GM12878 (cell line): ENCODE data around the gene ADAMTS5.

ENCODE experiments used
- BCL11A ChIP-seq: IDR thresholded peaks from 2 replicates; pipeline ENCODE4 v1.6.1; 2011; ENCODE audit warnings: low read depth, low read length
- ESRRA ChIP-seq: IDR thresholded peaks from 2 replicates; pipeline ENCODE4 v1.6.1; 2012; ENCODE audit warnings: mild to moderate bottlenecking, low read length, improper control_type of control experiment
- KAT2A ChIP-seq: conservative IDR thresholded peaks from 2 replicates; pipeline ENCODE4 v1.6.1; 2011; ENCODE audit warnings: low read depth, low read length; ENCODE audit not compliant: control insufficient read depth
- NBN ChIP-seq: fragments of 450-650 bp; IDR thresholded peaks from 2 replicates; pipeline ENCODE4 v1.6.1; 2016
- NFYA ChIP-seq: IDR thresholded peaks from 2 replicates; pipeline ENCODE4 v1.6.1; 2011; ENCODE audit warnings: low read depth, mild to moderate bottlenecking, low read length, improper control_type of control experiment, borderline replicate concordance
- POLR2A ChIP-seq: IDR thresholded peaks from 2 replicates; pipeline ENCODE4 v1.6.1; 2011; ENCODE audit warnings: low read depth, mild to moderate bottlenecking, low read length
- POLR2AphosphoS5 ChIP-seq: IDR thresholded peaks from 2 replicates; pipeline ENCODE4 v1.6.1; 2011; ENCODE audit warnings: mild to moderate bottlenecking, low read length, inconsistent platforms
- SRF ChIP-seq, 2 experiments: IDR thresholded peaks; 2 replicates each; pipeline ENCODE4 v1.6.1; 2011; ENCODE audit warnings: low read depth in 2 of 2, low read length in 2 of 2, mild to moderate bottlenecking in 1 of 2, moderate library complexity in 1 of 2
- ZNF24 ChIP-seq: fragments of 450-650 bp; IDR thresholded peaks from 2 replicates; pipeline ENCODE4 v1.6.1; 2017; ENCODE audit warnings: antibody characterized with exemption, mild to moderate bottlenecking
- ZNF687 ChIP-seq: fragments of 450-650 bp; IDR thresholded peaks from 2 replicates; pipeline ENCODE4 v1.6.1; 2017; ENCODE audit warnings: mild to moderate bottlenecking, moderate library complexity
- TF ChIP-seq, protein P1 (sequence below), 3 experiments: IDR thresholded peaks in 2 of 3; conservative IDR thresholded peaks in 1 of 3; 2 replicates each; pipeline ENCODE4 v1.5.1; 2011; ENCODE audit warnings: low read depth in 3 of 3, low read length in 3 of 3, mild to moderate bottlenecking in 3 of 3, control low read depth in 2 of 3, moderate library complexity in 2 of 3, inconsistent platforms in 1 of 3, mixed read lengths in 1 of 3; ENCODE audit not compliant: control insufficient read depth in 2 of 3, insufficient read depth in 1 of 3; ENCODE audit errors: extremely low read depth in 1 of 3
- TF ChIP-seq, protein P2 (sequence below): fragments of 150-350 bp; IDR thresholded peaks from 2 replicates; pipeline ENCODE4 v1.6.1; 2016; ENCODE audit warnings: low read depth, low read length

- TF ChIP-seq NFYA (no peak), POLR2A (no peak), NBN (no peak), POLR2AphosphoS5 (no peak), SRF (IDR thresholded peaks at IDR 0.05; ENCODE audit: low read depth in 2 of 2, low read length in 2 of 2) (no peak), ESRRA (no peak), ZNF24 (no peak), KAT2A (no peak), ZNF687 (no peak), BCL11A (no peak)
- TF ChIP-seq, protein P1, sequence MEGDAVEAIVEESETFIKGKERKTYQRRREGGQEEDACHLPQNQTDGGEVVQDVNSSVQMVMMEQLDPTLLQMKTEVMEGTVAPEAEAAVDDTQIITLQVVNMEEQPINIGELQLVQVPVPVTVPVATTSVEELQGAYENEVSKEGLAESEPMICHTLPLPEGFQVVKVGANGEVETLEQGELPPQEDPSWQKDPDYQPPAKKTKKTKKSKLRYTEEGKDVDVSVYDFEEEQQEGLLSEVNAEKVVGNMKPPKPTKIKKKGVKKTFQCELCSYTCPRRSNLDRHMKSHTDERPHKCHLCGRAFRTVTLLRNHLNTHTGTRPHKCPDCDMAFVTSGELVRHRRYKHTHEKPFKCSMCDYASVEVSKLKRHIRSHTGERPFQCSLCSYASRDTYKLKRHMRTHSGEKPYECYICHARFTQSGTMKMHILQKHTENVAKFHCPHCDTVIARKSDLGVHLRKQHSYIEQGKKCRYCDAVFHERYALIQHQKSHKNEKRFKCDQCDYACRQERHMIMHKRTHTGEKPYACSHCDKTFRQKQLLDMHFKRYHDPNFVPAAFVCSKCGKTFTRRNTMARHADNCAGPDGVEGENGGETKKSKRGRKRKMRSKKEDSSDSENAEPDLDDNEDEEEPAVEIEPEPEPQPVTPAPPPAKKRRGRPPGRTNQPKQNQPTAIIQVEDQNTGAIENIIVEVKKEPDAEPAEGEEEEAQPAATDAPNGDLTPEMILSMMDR (IDR thresholded peaks at IDR 0.05 in 2 of 3, conservative IDR thresholded peaks at IDR 0.05 in 1 of 3; ENCODE audit: control insufficient read depth in 2 of 3, extremely low read depth in 1 of 3, insufficient read depth in 1 of 3, low read depth in 3 of 3, low read length in 3 of 3), result no peak
- TF ChIP-seq, protein P2, sequence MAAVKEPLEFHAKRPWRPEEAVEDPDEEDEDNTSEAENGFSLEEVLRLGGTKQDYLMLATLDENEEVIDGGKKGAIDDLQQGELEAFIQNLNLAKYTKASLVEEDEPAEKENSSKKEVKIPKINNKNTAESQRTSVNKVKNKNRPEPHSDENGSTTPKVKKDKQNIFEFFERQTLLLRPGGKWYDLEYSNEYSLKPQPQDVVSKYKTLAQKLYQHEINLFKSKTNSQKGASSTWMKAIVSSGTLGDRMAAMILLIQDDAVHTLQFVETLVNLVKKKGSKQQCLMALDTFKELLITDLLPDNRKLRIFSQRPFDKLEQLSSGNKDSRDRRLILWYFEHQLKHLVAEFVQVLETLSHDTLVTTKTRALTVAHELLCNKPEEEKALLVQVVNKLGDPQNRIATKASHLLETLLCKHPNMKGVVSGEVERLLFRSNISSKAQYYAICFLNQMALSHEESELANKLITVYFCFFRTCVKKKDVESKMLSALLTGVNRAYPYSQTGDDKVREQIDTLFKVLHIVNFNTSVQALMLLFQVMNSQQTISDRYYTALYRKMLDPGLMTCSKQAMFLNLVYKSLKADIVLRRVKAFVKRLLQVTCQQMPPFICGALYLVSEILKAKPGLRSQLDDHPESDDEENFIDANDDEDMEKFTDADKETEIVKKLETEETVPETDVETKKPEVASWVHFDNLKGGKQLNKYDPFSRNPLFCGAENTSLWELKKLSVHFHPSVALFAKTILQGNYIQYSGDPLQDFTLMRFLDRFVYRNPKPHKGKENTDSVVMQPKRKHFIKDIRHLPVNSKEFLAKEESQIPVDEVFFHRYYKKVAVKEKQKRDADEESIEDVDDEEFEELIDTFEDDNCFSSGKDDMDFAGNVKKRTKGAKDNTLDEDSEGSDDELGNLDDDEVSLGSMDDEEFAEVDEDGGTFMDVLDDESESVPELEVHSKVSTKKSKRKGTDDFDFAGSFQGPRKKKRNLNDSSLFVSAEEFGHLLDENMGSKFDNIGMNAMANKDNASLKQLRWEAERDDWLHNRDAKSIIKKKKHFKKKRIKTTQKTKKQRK, result no peak
Observed at GRCh38 chr21:27001526-27001925, 34.6 kb upstream of the ADAMTS5 start.
